DND-41 (cell line): ENCODE results near the gene CLNK.

Experiments
- ATAC-seq: fragments of 200-7000 bp; cut with Tn5 transposase; 3 replicates; pipeline ENCODE4 v1.9.1; 2021; ENCODE audit warnings: low read depth; ENCODE audit not compliant: insufficient read depth
- DNase-seq: peaks from one replicate; pipeline ENCODE4 v3.0.0-alpha.2; 2020
- H2AFZ ChIP-seq: 2 replicates; pipeline ENCODE4 v1.6.0; 2012; ENCODE audit warnings: low read depth, low read length
- H3K27ac ChIP-seq: 2 replicates; pipeline ENCODE4 v1.5.1; 2012; ENCODE audit warnings: low read length, inconsistent platforms
- H3K27me3 ChIP-seq: fragments of 200-600 bp; sonication (generic); 2 replicates; pipeline ENCODE4 v1.6.0; 2012; ENCODE audit warnings: low read length, mild to moderate bottlenecking, inconsistent platforms; ENCODE audit not compliant: insufficient read depth, poor library complexity
- H3K36me3 ChIP-seq: 2 replicates; pipeline ENCODE4 v1.5.1; 2012; ENCODE audit warnings: low read length, inconsistent platforms; ENCODE audit not compliant: insufficient read depth
- H3K4me1 ChIP-seq: 2 replicates; pipeline ENCODE4 v1.5.1; 2012; ENCODE audit warnings: mild to moderate bottlenecking, low read length; ENCODE audit not compliant: insufficient read depth
- H3K4me2 ChIP-seq: 2 replicates; pipeline ENCODE4 v1.6.0; 2012; ENCODE audit warnings: mild to moderate bottlenecking, moderate library complexity, low read length, inconsistent platforms; ENCODE audit not compliant: insufficient read depth
- H3K4me3 ChIP-seq, 2 experiments: fragments of 200-600 bp in 1 of 2; shearing (Covaris generic) in 1 of 2; 2 replicates each; pipeline ENCODE4 v1.5.1; 2012 to 2016; ENCODE audit warnings: inconsistent platforms in 2 of 2, low read length in 2 of 2, mild to moderate bottlenecking in 2 of 2, low read depth in 1 of 2, moderate library complexity in 1 of 2
- H3K79me2 ChIP-seq: 2 replicates; pipeline ENCODE4 v1.6.0; 2012; ENCODE audit warnings: low read length, inconsistent platforms; ENCODE audit not compliant: insufficient read depth
- H3K9ac ChIP-seq: 2 replicates; pipeline ENCODE4 v1.6.0; 2012; ENCODE audit warnings: low read depth, mild to moderate bottlenecking, inconsistent platforms, low read length, moderate library complexity
- H3K9me3 ChIP-seq: 2 replicates; pipeline ENCODE4 v1.5.1; 2012; ENCODE audit warnings: low read length, moderate library complexity, mild to moderate bottlenecking, inconsistent platforms; ENCODE audit not compliant: insufficient read depth, severe bottlenecking
- H4K20me1 ChIP-seq: 2 replicates; pipeline ENCODE4 v1.6.0; 2012; ENCODE audit warnings: low read length; ENCODE audit not compliant: insufficient read depth
- CTCF ChIP-seq: IDR thresholded peaks from 2 replicates; pipeline ENCODE4 v1.5.1; 2012; ENCODE audit warnings: borderline replicate concordance, low read length, moderate library complexity, mild to moderate bottlenecking; ENCODE audit not compliant: poor library complexity, severe bottlenecking; ENCODE audit errors: extremely low read depth
- EZH2 ChIP-seq: IDR thresholded peaks from 3 replicates; pipeline ENCODE4 v1.6.1; 2012; ENCODE audit warnings: borderline replicate concordance, low read depth, mild to moderate bottlenecking, moderate library complexity, low read length, inconsistent platforms; ENCODE audit not compliant: severe bottlenecking

CLNK gene

GRCh38 chr4:10492464-10492863 lies 192.1 kb downstream of the CLNK start:
- no peak overlapping the region for H3K9ac ChIP-seq
- H3K4me2 ChIP-seq = no peak overlapping the region
- no peaks in the 10 kb centered on the region for H4K20me1 ChIP-seq
- H3K4me1 ChIP-seq = no peaks in the 10 kb centered on the region
- no peaks in the 10 kb centered on the region for H3K27me3 ChIP-seq
- no peak overlapping the region for H3K4me3 ChIP-seq
- H3K9me3 ChIP-seq = no peaks in the 10 kb centered on the region
- no peak for DNase-seq
- H3K27ac ChIP-seq = no peak overlapping the region
- no peak overlapping the region for H2AFZ ChIP-seq
- TF ChIP-seq EZH2 (no peak), CTCF (no peak)
- no peak for ATAC-seq
- H3K79me2 ChIP-seq = no peaks in the 10 kb centered on the region
- H3K36me3 ChIP-seq = no peaks in the 10 kb centered on the region

DNA sequence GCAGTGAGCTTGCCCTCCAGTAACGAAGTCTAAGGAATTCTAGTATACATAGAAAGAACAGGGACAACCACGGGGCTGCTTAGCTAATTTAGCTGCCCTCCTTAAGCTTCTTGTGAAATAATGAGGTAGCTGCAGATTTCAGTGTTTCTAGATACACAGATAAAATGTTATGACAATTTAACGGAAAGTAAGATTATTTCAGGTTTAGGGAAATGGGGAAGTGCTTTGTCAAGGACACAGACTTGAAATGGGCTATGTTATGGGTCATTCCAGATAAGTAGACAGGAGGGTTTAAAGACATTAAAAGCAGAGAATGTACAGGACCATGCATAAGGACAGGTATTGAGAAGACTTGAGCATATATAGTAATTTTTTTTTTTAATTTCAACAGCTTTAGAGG lies 193.2 kb downstream of the CLNK start:
- H3K27ac ChIP-seq = no peak overlapping the region
- H3K36me3 ChIP-seq = no peaks in the 10 kb centered on the region
- no peaks in the 10 kb centered on the region for H3K9me3 ChIP-seq
- H3K79me2 ChIP-seq = no peaks in the 10 kb centered on the region
- DNase-seq (no peak), ATAC-seq (no peak)
- H4K20me1 ChIP-seq = no peaks in the 10 kb centered on the region
- H3K27me3 ChIP-seq = no peaks in the 10 kb centered on the region
- no peak overlapping the region for H2AFZ ChIP-seq
- H3K4me1 ChIP-seq = no peaks in the 10 kb centered on the region
- no peak overlapping the region for H3K4me3 ChIP-seq
- no peak overlapping the region for H3K9ac ChIP-seq
- TF ChIP-seq CTCF (no peak), EZH2 (no peak)
- H3K4me2 ChIP-seq = no peak overlapping the region

DNA sequence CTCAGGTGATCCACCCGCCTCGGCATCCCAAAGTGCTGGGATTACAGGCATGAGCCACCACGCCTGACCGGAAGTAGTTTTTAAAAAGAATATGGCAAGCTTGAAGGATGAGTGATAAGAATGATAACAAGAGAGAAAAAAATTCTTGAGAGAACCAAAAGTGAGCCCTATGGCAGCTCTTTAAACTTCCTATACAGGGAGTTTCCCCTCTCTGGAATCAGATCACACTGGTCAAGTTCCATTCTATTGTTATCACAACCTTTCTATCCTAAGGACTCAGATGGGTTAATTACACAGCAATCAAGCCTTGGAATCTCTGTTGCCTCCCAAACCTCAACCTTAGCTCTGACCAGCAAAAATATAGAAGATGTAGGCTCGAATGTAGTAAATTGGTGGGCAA lies 193.6 kb downstream of the CLNK start:
- Histone ChIP-seq H3K9ac (no peak overlapping the region), H3K4me3 (no peak overlapping the region), H3K27me3 (no peaks in the 10 kb centered on the region), H3K9me3 (no peaks in the 10 kb centered on the region), H3K27ac (no peak overlapping the region), H4K20me1 (no peaks in the 10 kb centered on the region), H2AFZ (no peak overlapping the region), H3K4me2 (no peak overlapping the region), H3K36me3 (no peaks in the 10 kb centered on the region), H3K4me1 (no peaks in the 10 kb centered on the region), H3K79me2 (no peaks in the 10 kb centered on the region)
- no peak for TF ChIP-seq EZH2
- TF ChIP-seq CTCF = no peak
- DNase-seq = no peak
- ATAC-seq = no peak

DNA sequence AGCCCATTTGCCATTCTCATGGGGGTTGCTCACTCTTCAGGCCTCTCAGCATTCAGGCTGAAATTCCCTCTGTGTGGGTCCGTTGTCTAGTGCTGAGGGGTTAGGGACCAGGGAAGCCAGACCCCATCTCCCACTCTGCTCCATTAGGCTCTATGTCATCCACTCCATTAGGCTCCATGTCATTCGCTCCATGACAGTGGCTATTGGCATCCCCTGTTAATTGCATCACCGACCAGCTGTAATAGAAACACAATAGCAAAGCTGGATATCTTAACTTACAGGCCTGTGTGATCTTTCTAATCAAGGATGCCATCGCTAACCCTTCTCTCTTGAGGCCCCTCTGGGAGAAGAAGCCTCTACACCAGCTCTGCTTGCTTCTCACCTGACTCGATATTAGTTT lies 201.7 kb downstream of the CLNK start:
- H3K27ac ChIP-seq = no peak overlapping the region
- no peaks in the 10 kb centered on the region for H4K20me1 ChIP-seq
- H3K4me3 ChIP-seq = no peak overlapping the region
- no peaks in the 10 kb centered on the region for H3K27me3 ChIP-seq
- TF ChIP-seq CTCF (no peak), EZH2 (no peak)
- H3K4me1 ChIP-seq = no peaks in the 10 kb centered on the region
- no peak overlapping the region for H2AFZ ChIP-seq
- no peak for DNase-seq
- H3K79me2 ChIP-seq = no peaks in the 10 kb centered on the region
- no peak for ATAC-seq
- H3K4me2 ChIP-seq = no peak overlapping the region
- H3K36me3 ChIP-seq = no peaks in the 10 kb centered on the region
- no peaks in the 10 kb centered on the region for H3K9me3 ChIP-seq
- H3K9ac ChIP-seq = no peak overlapping the region
